ENCODE measurements around the gene SYAP1. TPM values are rescaled to one million over a fixed set of nuclear protein-coding genes. Genes with fewer than 3 reads are reported as not detected.

The SYAP1 gene
- total RNA-seq, 1 donor from 2014 or later: 19.7 TPM

GRCh38 chrX:16788477-16788876, 69.1 kb downstream of the SYAP1 start:
- H3K27ac Mint-ChIP-seq: no peak overlapping the region
- H3K36me3 Mint-ChIP-seq (ENCODE audit: low read depth): no peaks in the 10 kb centered on the region
- intact Hi-C loops (cut with micrococcal nuclease): loop anchor here (5.0 kb wide), 3 partner anchors 39 to 1639 kb away; partner anchors contain the start of genes CA5B and CDKL5
- no peak overlapping the region for H3K4me3 Mint-ChIP-seq
- peaks cover 11% of the 10 kb centered on the region for H3K4me1 Mint-ChIP-seq (ENCODE audit: low read depth)
- DNase-seq (ENCODE audit: low spot score): no peak
- no peaks in the 10 kb centered on the region for H3K9me3 Mint-ChIP-seq
- no peaks in the 10 kb centered on the region for H3K27me3 Mint-ChIP-seq (ENCODE audit: insufficient read depth)

- no peaks in the 10 kb centered on the region for H3K4me1 Mint-ChIP-seq (ENCODE audit: low read depth)
- no peaks in the 10 kb centered on the region for H3K27me3 Mint-ChIP-seq (ENCODE audit: insufficient read depth)
- H3K4me3 Mint-ChIP-seq: no peak overlapping the region
- no peak for DNase-seq (ENCODE audit: low spot score)
- intact Hi-C loops (cut with micrococcal nuclease): no loop called here
- no peaks in the 10 kb centered on the region for H3K9me3 Mint-ChIP-seq
- H3K36me3 Mint-ChIP-seq (ENCODE audit: low read depth): peaks cover 13% of the 10 kb centered on the region
- H3K27ac Mint-ChIP-seq: no peak overlapping the region
Measured at GRCh38 chrX:16796298-16796697, 76.9 kb downstream of the SYAP1 start.

- no peak overlapping the region for H3K27ac Mint-ChIP-seq
- H3K4me1 Mint-ChIP-seq (ENCODE audit: low read depth): no peaks in the 10 kb centered on the region
- H3K9me3 Mint-ChIP-seq: no peaks in the 10 kb centered on the region
- peaks cover 13% of the 10 kb centered on the region for H3K36me3 Mint-ChIP-seq (ENCODE audit: low read depth)
- no peaks in the 10 kb centered on the region for H3K27me3 Mint-ChIP-seq (ENCODE audit: insufficient read depth)
- intact Hi-C loops (cut with micrococcal nuclease): no loop called here
- H3K4me3 Mint-ChIP-seq: no peak overlapping the region
- DNase-seq (ENCODE audit: low spot score): no peak
Measured at GRCh38 chrX:16797358-16797757, 77.9 kb downstream of the SYAP1 start.

- DNase-seq (ENCODE audit: low spot score): no peak
- H3K27ac Mint-ChIP-seq: no peak overlapping the region
- no peaks in the 10 kb centered on the region for H3K9me3 Mint-ChIP-seq
- intact Hi-C loops (cut with micrococcal nuclease): no loop called here
- peaks cover 13% of the 10 kb centered on the region for H3K36me3 Mint-ChIP-seq (ENCODE audit: low read depth)
- no peaks in the 10 kb centered on the region for H3K4me1 Mint-ChIP-seq (ENCODE audit: low read depth)
- no peak overlapping the region for H3K4me3 Mint-ChIP-seq
- H3K27me3 Mint-ChIP-seq (ENCODE audit: insufficient read depth): no peaks in the 10 kb centered on the region
Measured at GRCh38 chrX:16797841-16798240, 78.4 kb downstream of the SYAP1 start.

GRCh38 chrX:16804923-16805464, 85.6 kb downstream of the SYAP1 start:
- Mint-ChIP-seq H3K4me3 (no peak overlapping the region), H3K27me3 (ENCODE audit: insufficient read depth) (no peaks in the 10 kb centered on the region), H3K4me1 (ENCODE audit: low read depth) (peaks cover 14% of the 10 kb centered on the region), H3K9me3 (no peaks in the 10 kb centered on the region), H3K36me3 (ENCODE audit: low read depth) (no peaks in the 10 kb centered on the region), H3K27ac (no peak overlapping the region)
- DNase-seq (ENCODE audit: low spot score): no peak
- intact Hi-C loops (cut with micrococcal nuclease): no loop called here

- DNase-seq (ENCODE audit: low spot score): no peak
- Mint-ChIP-seq H3K4me3 (no peak overlapping the region), H3K9me3 (no peaks in the 10 kb centered on the region), H3K27ac (peak overlapping the region; percentile 6), H3K27me3 (ENCODE audit: insufficient read depth) (no peaks in the 10 kb centered on the region), H3K4me1 (ENCODE audit: low read depth) (peaks cover 14% of the 10 kb centered on the region), H3K36me3 (ENCODE audit: low read depth) (peaks cover 2% of the 10 kb centered on the region)
- intact Hi-C loops (cut with micrococcal nuclease): no loop called here
Measured at GRCh38 chrX:16807548-16807947, 88.1 kb downstream of the SYAP1 start.

- DNase-seq (ENCODE audit: low spot score): no peak
- no peaks in the 10 kb centered on the region for H3K27me3 Mint-ChIP-seq (ENCODE audit: insufficient read depth)
- H3K27ac Mint-ChIP-seq: peak overlapping the region; percentile 6
- intact Hi-C loops (cut with micrococcal nuclease): no loop called here
- no peak overlapping the region for H3K4me3 Mint-ChIP-seq
- H3K36me3 Mint-ChIP-seq (ENCODE audit: low read depth): peaks cover 6% of the 10 kb centered on the region
- H3K9me3 Mint-ChIP-seq: no peaks in the 10 kb centered on the region
- peaks cover 14% of the 10 kb centered on the region for H3K4me1 Mint-ChIP-seq (ENCODE audit: low read depth)
Measured at GRCh38 chrX:16807976-16808542, 88.6 kb downstream of the SYAP1 start.

GRCh38 chrX:16814597-16814996, 95.2 kb downstream of the SYAP1 start:
- Mint-ChIP-seq H3K4me3 (no peak overlapping the region), H3K9me3 (no peaks in the 10 kb centered on the region)

More at GRCh38 chrX:16814597-16814996, 95.2 kb downstream of the SYAP1 start:
- Mint-ChIP-seq H3K36me3 (ENCODE audit: low read depth) (peaks cover 12% of the 10 kb centered on the region), H3K4me1 (ENCODE audit: low read depth) (peaks cover 10% of the 10 kb centered on the region), H3K27ac (no peak overlapping the region), H3K27me3 (ENCODE audit: insufficient read depth) (no peaks in the 10 kb centered on the region)
- intact Hi-C loops (cut with micrococcal nuclease): no loop called here
- no peak for DNase-seq (ENCODE audit: low spot score)

Other genes starting within 250 kb of the SYAP1 start
- gene S100G, start 69.5 kb upstream of the SYAP1 start, total RNA-seq: not detected in 2 replicates
- 5.1 and 5.3 TPM in 2 replicates for gene CTPS2, start 6.9 kb upstream of the SYAP1 start, total RNA-seq
- gene TXLNG, start 66.9 kb downstream of the SYAP1 start, total RNA-seq: 23.8 and 25.4 TPM in 2 replicates
- gene RBBP7, start 150.8 kb downstream of the SYAP1 start, total RNA-seq: 127 and 134 TPM in 2 replicates
- not detected in 2 replicates for gene REPS2, start 227.0 kb downstream of the SYAP1 start, total RNA-seq

Measured in activated T-helper 1 cell treated with anti-CD3 and anti-CD28 coated beads, Interleukin-12 subunit alpha, Interleukin-12 subunit beta, Interleukin-2, Interleukin-4 antibody, amounts not matched to agents 30 ng/mL and 10 ng/mL and 1 ng/mL, durations not matched to agents 14 hours and 24 hours and 36 hours (primary cell).